AG09319 (cell line): ENCODE measurements around the gene RBMS1.

Experiments used
- DNase-seq: peaks from one replicate; pipeline ENCODE4 v3.0.0-alpha.2; 2010; ENCODE audit warnings: low read depth; ENCODE audit errors: extremely low read depth
- TF ChIP-seq, protein P1 (sequence below): IDR thresholded peaks from 2 replicates; pipeline ENCODE4 v1.5.1; 2011; ENCODE audit warnings: low read depth, mild to moderate bottlenecking, inconsistent platforms, low read length, moderate library complexity

The RBMS1 gene

DNA sequence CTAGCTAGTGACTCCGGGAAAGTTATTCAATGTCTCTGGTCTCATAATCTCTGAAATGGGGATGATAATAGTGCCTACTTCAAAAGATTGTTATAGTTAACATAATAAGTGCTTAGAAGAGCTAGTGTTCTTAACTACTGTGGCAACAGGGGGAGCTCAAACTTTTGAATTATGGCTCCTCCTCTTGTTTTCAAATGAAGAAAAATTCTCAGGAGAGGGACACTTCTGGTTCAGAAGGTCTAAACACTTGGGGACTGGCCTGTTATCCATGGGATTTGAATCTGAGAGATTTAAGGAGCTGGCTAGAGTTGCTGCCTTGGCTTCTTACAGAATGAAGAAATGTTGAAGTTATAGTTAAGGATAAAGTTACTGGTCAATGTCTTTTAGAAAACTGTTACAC is 201.4 kb downstream of the RBMS1 start:
- DNase-seq, result no peak
- TF ChIP-seq, protein P1, sequence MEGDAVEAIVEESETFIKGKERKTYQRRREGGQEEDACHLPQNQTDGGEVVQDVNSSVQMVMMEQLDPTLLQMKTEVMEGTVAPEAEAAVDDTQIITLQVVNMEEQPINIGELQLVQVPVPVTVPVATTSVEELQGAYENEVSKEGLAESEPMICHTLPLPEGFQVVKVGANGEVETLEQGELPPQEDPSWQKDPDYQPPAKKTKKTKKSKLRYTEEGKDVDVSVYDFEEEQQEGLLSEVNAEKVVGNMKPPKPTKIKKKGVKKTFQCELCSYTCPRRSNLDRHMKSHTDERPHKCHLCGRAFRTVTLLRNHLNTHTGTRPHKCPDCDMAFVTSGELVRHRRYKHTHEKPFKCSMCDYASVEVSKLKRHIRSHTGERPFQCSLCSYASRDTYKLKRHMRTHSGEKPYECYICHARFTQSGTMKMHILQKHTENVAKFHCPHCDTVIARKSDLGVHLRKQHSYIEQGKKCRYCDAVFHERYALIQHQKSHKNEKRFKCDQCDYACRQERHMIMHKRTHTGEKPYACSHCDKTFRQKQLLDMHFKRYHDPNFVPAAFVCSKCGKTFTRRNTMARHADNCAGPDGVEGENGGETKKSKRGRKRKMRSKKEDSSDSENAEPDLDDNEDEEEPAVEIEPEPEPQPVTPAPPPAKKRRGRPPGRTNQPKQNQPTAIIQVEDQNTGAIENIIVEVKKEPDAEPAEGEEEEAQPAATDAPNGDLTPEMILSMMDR, result no peak; the same call in 1 of the 2 replicates

DNA sequence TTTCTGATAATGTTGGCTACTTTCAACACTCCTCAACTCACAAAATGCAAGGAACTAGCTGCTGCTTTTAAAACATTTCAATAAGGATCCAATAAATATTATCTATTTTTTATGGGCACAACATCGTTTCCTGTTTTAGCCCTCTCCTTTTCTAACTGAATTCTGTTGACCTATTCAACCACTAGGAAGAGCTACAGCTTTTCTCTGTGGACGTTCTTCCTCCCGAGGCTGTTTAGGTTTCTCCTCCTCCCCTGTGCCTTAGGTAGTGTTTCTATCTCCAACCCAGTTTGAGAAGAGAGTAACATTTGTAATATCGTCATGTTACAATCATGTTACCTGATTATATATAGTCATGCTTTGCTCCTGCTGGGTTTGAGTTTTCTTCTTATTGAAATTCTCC is 202.2 kb downstream of the RBMS1 start:
- no peak for DNase-seq
- TF ChIP-seq, protein P1, result no peak

DNA sequence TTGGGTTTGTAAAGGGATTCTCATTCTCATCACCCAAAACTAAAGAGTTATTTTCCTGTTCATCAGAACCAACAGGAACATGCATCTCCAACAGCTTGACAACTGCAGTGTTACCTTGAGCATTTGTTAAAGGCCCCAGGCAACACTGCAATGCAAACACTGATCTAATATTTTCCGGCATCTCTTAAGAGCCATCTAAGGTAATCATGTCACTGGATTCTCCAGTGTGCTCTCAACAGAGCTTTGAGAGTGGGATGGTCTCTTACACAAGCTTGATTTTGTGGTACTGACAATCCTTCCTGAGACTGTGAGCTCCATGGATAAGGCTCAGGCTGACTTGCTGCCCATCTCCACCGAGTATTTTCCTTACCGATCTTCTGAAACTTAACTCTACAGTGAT is 203.0 kb downstream of the RBMS1 start:
- no peak for DNase-seq

DNA sequence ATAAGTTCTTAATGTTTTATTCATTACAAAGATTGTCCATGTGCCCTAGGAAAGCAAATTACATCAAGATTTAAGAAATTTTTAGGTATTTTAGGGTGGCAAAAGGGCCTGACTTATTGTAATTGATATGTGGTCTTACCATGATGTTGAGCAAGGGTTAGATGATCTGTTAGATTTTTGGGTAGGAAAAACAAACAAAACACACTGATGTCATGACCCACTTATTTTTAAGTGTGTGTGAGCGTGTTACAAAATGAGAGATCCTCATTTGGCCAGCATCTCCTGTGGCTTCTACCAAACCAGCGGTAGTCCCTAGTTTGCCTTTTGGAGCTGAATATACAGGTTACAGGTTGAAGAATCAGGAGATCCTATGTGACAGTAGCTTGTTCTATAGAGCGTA is 203.8 kb downstream of the RBMS1 start:
- peak; percentile 64 for DNase-seq
- TF ChIP-seq, protein P1, result no peak

More for the DNA sequence above, 203.0 kb downstream of the RBMS1 start:
- TF ChIP-seq, protein P1, result no peak

DNA sequence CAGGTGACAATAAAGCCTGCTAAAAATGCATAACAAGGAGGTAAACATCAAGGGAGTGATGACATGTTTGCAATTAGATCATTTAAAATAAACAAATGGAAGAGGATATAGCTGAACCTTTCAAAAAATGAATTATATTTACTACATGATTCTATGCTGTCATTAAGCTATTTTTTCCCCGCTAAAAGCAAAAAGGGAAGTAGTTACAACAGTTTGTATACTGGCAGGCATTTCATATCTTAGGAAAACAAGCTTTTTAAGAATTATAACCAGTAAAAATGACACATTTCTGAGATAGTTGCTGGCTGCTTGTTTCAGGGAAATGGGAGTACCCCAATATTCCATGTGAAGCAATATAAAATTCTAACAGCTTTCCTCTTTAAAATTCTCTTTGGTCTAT is 204.5 kb downstream of the RBMS1 start:
- TF ChIP-seq, protein P1, result no peak

DNA sequence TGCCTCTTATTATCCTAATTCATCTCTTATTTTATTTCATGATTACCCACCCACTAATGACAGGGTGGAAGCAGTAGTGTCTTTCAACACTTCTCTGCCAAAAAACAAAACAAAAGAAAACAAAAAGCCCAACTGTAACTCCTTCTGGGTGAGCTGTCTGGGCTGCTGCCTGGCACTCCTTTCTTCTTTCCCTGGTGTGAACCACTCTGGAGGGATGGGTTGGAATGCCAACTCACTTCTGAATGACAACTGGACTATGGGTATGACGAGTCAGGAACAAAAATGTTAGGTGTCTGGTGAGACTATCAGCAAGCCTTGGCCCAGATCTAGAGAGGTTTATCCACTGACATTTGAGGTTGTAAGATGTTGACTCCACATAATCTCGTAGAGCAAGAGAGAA is 205.3 kb downstream of the RBMS1 start:
- TF ChIP-seq, protein P1, result no peak
- DNase-seq, result no peak

More for the DNA sequence above, 204.5 kb downstream of the RBMS1 start:
- no peak for DNase-seq

DNA sequence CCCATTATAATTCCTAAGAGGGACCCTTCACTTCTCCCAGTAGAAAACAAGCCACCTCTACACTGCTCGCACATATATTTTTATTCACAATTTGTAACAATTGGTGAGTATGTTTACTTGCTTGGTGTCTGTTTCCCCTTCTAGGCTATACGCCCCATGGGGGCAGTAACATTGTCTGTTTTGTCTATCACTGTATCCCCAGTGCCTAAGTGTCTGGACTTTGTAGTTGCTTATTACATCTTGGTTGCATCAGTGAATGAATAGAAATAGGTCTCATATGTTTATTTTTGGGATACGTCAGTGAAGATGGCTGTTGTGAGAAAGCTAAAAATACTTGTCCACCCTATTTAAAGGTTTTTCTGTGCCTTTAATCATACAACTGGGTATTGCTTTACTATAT is 206.1 kb downstream of the RBMS1 start:
- TF ChIP-seq, protein P1, result no peak
- no peak for DNase-seq
